Non-pigmented ciliary epithelial cell (primary cell): Measurements from ENCODE around the gene MARVELD3.
"Not testable (repeated sequence)": the region's sequence is repeated elsewhere in the genome, so short reads cannot be mapped to it uniquely, and the experiment has no call there.

Experiments
- DNase-seq: peaks from one replicate; pipeline ENCODE4 v3.0.0-alpha.2; 2010; ENCODE audit warnings: low read depth

The MARVELD3 gene

DNA sequence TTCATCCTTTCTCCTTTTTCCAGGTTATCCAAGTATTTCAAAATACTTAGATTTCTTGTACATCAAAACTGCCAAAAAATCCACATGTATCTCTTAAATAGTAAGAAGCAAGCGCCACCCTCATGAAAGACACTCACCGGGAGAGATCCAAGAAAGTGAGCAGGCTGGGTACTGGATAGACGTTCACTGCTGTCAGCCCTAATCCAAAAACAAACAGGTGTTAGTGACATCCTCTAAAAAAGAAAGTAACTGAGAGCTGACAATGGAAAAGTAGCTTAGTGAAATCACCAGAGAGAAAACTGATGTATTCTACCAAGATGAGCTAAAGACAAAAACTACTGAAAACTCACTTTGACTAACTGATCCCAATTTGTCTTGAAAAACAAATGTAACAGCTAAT, 46.1 kb downstream of the MARVELD3 start:
- no peak for DNase-seq

- no peak for DNase-seq
These were observed 47.0 kb downstream of the MARVELD3 start for GRCh38 chr16:71672803-71673581.

DNA sequence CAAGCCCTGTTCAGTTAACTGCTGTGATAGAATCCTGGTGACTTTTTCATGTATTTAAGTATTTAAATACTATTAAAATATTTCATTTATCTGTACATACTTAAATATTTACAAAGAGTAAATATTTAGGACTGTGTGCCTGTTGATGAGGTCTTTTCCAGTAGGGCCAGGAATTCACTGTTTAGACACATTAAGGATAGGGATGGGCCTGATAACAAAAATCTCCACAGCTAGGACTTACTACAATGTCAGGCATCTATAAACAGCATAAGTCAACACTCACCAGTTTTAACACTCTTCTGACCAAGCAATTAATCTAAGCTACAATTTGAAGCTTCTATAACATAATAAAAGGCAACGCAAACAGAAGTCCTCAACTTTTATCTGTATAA, 47.6 kb downstream of the MARVELD3 start:
- no peak for DNase-seq

DNA sequence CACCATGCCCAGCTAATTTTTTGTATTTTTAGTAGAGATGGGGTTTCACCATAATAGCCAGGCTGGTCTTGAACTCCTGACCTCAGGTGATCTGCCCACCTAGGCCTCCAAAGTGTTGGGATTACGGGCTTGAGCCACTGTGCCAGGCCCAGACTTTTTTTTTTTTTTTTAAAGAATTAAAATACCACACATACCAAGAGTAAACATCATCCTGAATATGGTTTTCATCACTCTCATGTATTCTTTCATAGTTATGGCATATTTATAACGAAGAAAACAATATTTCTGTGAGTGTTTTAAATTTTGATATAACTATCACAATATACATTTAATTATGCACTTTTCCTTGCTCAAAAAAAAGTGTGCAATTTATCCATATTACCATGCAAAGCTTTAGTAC, 48.2 kb downstream of the MARVELD3 start:
- no peak for DNase-seq

DNA sequence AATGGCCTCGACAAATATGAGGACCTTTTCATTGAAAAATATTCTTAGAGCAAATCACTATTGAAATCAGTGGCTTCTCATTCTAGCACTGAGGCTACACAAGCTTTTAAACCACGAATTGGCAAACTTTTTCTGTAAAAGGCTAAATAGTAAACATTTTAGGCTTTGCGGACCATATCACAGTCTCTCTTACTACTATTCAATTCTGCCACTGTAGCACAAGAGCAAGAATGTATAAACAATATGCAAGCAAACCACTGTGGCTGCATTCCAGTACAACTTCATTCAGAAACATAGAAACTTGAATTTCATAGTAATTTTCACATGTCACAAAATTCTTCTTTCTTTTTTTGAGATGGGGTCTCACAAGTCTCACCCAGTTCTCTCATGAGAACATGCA, 49.4 kb downstream of the MARVELD3 start:
- DNase-seq, result no peak

- no peak for DNase-seq
These were observed 50.3 kb downstream of the MARVELD3 start for GRCh38 chr16:71676236-71676635.

DNA sequence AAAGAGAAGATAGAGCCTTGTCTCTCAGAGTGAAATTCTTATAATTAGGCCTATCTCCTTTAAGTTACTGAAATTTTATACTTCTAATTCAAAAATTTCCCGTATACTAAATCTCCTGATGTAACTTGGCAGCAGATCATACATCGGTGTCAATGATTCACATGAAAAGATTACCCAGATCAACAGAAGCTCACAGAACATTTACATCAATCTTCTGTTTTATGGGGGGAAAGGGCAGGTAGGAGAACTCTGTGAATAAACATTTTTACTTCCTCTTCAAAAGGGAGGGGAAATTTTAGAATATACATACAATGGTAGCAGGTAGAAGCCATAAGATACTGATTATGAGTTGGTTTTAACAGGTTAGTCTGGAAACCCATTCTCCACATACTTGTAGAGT, 55.4 kb downstream of the MARVELD3 start:
- no peak for DNase-seq

GRCh38 chr16:71684280-71684679, 58.3 kb downstream of the MARVELD3 start:
- DNase-seq, result not testable (repeated sequence)
